Activated T-cell treated with anti-CD3 and anti-CD28 coated beads for 4 hours (primary cell): Measurements from ENCODE around the gene NCEH1.
"Not testable (repeated sequence)": the region's sequence is repeated elsewhere in the genome, so short reads cannot be mapped to it uniquely, and the experiment has no call there.

Source experiments
- DNase-seq: peaks from one replicate; pipeline ENCODE4 v3.0.0-alpha.2; 2020

NCEH1 gene

DNA sequence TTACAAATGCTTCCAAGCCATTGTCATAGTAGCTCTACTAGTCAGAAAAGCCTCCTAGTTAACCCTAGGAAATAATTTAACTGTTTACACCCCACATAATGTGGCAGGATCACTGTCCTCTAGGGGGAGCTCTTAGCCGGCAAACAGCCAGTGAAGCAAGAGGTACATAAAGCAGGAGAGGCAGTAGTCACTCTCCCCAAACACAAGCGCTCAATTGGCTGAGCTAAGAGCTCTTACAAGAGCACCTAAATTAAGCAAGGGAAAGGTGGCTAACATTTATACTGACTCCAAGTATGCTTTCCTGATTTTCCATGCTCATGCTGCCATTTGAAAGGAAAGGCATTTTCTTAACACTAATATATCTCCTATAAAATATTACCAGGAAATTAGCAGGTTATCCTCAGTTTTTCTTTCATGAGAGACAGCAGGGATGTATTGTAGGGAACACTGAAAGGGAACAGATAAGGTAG, 37.6 kb downstream of the NCEH1 start:
- DNase-seq = peak; percentile 34

DNA sequence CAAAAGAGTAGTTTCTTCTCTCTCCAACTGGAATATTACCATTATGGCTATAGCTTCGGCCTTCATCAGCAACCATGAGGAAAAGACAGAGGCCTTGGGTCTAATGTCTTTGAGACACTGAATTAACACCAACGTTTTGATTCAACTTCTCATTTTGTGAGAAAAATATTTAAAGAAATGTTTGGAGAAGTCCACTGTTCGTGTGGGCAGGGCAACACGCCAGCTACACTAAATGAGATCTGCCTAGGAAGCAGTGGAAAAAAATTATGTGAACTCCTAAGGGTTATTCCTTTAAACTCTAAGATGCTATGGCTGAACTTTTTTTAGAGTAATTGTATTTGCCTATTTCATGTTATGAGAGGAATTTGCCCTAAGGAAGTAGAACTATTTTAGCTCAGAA, 41.8 kb downstream of the NCEH1 start:
- DNase-seq = no peak

- DNase-seq = peak; percentile 72
Observed at GRCh38 chr3:172666873-172667694, 43.8 kb downstream of the NCEH1 start.

DNA sequence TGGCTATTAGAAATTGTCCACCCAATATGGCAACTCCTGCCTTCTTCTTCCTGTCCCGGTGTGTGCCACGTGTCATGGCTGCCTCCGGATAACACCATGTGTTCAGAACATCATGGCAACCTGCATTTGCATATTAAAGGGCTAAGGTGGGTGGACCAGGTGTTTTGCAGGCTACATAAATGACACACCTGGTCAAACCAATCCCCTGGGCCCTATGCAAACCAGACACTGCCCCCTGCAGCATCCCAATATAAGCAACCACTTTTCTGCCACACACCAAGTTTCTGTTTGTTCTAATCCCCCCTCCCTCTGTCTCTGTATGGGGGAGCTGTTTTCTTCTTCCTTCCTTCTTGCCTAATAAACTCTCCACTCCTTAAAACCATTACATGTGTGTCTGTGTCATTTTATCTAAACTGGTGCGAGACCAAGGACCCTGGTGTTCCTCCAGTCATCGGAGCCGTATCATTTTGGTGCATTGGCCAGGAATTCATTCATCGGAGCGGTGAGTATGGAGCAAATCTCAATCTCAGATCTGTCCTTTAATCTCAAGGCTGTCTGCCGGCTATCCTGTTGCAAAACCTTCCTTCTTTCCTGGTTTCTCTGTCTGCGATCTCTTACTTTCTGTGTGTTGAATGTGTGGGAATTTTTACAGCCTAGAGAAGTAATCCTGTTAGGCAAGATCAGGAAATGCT, 44.5 kb downstream of the NCEH1 start:
- DNase-seq = no peak

GRCh38 chr3:172665510-172665909, 45.4 kb downstream of the NCEH1 start:
- DNase-seq = not testable (repeated sequence)

GRCh38 chr3:172660421-172660820, 50.4 kb downstream of the NCEH1 start:
- DNase-seq = not testable (repeated sequence)

DNA sequence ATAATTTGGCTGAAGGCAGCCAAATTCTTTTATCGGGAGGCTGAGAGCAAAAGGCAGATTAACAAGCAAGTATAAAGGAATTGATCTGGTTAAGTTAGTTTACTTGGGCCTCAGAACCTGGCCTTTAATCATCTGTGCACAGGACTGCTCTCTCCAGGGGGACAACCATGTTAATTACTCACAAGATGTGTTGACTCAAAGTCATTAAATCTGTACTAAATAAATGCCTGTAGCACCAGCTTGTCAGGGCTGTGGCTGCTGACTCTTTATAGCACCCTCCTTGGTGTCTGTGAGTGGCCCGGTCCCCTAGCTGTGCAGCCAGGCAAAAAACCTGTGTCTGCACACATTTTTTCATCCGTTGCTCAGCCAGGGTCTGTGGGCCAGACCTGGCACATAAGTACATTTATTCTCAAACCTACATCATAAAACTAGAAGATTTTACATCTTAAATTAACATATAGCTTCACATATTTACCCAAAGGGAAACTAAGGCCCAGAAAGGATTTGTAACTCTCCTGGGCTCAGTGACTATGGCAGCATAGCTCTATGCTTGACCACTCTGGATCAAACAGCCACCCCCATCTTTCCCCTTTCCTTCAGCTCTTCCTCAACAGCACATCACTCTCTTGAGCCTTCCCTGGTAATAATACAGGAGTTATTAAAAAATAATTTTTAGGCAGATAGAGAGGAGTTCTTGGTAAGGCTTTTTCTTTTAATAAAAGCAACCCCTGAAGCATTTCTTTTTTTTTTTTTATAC, 51.4 kb downstream of the NCEH1 start:
- DNase-seq = no peak

GRCh38 chr3:172658344-172659245, 52.3 kb downstream of the NCEH1 start:
- no peak for DNase-seq

DNA sequence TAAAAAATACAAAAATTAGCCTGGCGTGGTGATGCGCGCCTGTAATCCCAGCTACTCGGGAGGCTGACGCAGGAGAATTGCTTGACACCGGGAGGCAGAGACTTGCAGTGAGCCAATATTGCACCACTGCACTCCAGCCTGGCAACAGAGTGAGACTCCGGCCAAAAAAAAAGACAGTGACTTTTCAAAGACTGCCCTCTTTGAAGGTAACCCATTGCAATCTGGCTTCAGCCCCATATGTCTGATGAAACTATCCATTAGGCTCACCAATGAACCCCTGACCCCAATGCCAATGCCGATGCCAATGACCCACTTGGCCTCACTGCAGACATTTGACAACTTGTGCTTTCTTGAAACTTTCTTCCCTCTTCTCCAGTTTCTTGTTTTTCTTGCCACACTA, 54.3 kb downstream of the NCEH1 start:
- no peak for DNase-seq

- no peak for DNase-seq
Observed at GRCh38 chr3:172655388-172655787, 55.5 kb downstream of the NCEH1 start.

- no peak for DNase-seq
Observed at GRCh38 chr3:172654470-172654869, 56.4 kb downstream of the NCEH1 start.

GRCh38 chr3:172653004-172653572, 57.8 kb downstream of the NCEH1 start:
- no peak for DNase-seq

- no peak for DNase-seq
Observed at GRCh38 chr3:172651936-172652625, 58.8 kb downstream of the NCEH1 start.

- DNase-seq = no peak
Observed at GRCh38 chr3:172649987-172650386, 60.9 kb downstream of the NCEH1 start.

- DNase-seq = no peak
Observed at GRCh38 chr3:172648747-172649146, 62.1 kb downstream of the NCEH1 start.

GRCh38 chr3:172647823-172648222, 63.0 kb downstream of the NCEH1 start:
- DNase-seq = no peak

DNA sequence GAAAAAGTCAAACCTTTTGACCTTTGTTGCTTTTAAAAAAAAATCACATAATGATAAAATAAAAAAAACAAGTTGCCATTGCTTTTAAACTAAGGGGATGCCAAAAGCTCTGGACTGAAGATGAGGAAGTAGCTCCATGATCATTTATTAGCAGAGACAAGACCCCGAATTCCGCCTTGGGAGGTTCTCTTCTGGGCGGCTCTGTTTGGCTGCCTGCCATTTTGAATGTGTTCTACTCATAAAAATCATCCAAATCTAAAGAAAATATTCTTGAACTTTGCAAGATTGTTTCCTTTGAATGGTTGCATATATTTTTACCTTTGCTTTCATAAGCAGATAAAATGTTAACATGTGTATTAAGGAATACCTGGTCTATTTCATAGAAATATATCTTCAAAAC, 63.8 kb downstream of the NCEH1 start:
- no peak for DNase-seq

- no peak for DNase-seq
Observed at GRCh38 chr3:172646439-172647015, 64.3 kb downstream of the NCEH1 start.

DNA sequence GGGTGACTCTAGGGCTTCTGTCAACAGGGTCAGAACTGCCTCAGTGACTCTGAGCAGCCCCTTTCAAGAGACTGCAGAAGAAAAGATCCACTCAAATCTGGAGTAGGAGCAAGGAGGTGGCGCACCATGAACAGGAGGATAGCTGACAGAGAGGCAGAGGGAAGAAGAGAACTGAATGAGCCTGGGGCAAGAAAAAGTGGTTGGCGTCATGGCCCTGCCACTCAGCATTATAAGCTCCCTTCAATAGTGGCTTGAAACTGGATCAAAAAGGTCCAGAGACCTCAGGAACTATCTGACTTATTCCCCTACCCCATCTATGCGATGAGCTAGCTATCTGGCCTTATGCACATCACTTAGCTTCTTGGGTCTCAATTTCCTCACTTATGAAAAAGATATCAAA, 66.6 kb downstream of the NCEH1 start:
- DNase-seq = no peak

GRCh38 chr3:172643506-172644179, 67.2 kb downstream of the NCEH1 start:
- no peak for DNase-seq
